H4 (cell line): ENCODE measurements around the gene CNTNAP2. TPM values are rescaled to one million over a fixed set of nuclear protein-coding genes. Genes with fewer than 3 reads are reported as not detected.

Source experiments
- DNase-seq: peaks from one replicate; pipeline ENCODE4 v3.0.0-alpha.2; 2015; ENCODE audit warnings: low spot score
- total RNA-seq: library from RNA; depleted of rRNA; stranded (reverse); fragments of >200 nt; shearing (Covaris generic); gene quantifications from 2 replicates; pipeline ENCODE4 v1.2.3, GENCODE V29; 2014

Gene CNTNAP2
- total RNA-seq, 1 experiment from 2014 or later, result 1.7 TPM

DNA sequence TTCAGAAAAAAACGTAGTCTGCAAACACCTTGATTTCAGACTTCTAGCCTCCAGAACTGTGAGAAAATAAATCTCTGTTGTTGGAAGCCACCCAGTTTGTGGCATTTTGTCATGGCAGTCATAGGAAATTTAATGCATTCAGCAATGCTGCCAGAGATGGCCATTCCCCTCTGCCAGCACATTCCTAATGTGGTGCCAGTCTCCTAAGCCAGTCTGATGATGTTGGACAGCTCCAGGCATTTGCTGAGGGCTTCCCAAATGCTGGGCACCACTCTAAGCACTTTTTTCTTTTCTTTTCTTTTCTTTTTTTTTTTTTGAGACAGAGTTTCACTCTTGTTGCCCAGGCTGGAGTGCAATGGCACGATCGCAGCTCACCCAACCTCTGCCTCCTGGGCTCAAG is 1807.2 kb downstream of the CNTNAP2 start:
- no peak for DNase-seq

DNA sequence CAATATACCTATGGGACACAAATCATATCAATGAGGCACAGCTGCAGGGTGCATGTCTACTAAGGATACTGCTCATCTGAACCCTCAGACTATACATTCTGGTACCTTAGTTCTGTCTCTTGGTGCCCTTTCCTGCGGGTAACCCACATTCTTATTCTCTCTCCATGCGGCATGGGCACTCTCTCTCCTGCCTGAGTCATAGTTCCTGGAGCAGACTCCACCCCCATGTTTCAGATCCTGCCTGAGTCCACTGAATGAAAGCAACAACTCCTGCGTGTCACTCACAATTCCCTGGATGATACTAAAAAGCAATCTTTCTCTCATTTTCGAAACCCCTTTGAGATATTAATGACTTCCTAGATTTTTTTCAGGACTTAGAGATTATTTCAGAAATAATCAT is 1820.8 kb downstream of the CNTNAP2 start:
- DNase-seq, result peak; percentile 73

DNA sequence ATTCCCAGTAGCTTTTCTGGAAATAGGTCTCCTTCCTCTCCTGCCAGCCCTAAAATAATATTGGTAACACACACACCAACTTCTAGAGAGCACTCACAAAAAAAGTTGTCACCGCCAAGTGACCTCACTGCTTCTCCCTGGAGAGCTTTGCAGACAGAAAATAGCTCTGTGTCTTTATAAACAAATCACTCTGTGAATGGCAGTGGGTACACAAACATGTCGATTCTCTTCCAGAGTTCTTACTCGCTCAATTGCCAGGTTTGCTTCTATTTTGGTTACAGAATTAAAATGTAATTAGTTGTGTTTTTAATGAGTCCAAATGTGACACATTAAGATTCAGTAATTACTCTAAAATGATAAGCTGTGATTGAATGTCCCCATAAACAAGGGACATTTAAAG is 1824.8 kb downstream of the CNTNAP2 start:
- DNase-seq, result peak; percentile 27

DNA sequence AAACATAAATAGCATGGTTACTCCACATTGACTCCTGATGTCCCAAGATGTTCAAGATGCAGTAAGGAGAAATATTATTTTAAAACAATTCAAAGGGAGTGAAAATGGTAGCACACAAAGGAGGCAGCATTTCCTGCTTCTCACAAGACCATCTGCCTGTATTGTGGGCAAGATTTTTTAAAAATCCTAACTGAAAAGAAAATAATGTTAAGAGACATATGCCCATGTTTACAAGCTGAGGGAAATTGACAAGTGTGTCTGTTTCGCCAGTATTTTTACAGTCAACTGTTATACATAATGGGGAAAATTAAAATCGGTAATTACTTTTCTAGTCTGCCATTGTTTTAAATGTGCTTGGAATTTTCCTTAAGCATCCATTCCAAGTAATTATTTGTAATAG is 1827.7 kb downstream of the CNTNAP2 start:
- no peak for DNase-seq

DNA sequence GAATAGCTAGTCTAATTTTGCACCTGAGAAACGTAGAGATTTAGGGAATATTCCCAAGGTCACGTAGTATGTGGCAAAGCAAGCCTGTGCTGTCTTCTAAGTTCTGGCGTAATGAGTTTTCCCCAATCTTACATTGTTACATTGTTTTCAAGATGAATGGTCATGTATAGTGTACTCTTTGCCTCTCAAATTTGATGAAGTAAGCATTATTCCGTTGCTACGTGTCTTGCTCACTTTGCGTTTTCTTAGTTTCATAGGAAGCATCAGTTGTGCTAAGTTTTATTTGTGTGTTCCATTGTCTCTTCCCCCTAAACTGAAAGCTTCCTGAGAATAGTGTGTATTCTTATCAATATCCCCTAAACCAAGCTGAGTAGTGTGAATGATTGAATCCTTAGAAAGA is 1836.3 kb downstream of the CNTNAP2 start:
- no peak for DNase-seq

DNA sequence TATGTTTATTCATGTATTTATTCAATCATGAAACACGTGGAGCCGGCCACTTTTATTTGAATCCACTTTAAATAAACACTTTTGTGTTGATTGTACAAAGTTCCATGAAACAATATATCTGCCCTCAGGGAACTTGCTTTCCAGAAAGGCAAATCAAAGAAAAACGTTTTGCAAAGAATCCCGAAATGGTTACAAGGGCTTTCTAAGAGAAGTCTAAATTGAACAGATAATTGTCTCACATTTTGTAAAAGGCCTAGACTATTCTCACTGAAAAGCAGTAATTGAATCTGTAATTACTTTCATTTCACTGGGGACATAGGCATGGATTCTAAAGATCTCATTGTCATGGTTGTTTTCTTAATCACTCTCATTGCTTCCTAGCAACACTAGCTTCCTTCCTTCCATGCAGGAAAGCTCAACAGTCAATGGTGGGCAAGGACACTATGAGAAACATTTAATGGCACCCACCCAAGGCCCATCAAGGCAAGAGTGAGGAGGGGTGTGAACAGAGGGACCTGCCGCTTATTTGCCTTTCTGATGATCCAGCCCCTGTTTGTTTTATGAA is 1851.5 kb downstream of the CNTNAP2 start:
- no peak for DNase-seq

DNA sequence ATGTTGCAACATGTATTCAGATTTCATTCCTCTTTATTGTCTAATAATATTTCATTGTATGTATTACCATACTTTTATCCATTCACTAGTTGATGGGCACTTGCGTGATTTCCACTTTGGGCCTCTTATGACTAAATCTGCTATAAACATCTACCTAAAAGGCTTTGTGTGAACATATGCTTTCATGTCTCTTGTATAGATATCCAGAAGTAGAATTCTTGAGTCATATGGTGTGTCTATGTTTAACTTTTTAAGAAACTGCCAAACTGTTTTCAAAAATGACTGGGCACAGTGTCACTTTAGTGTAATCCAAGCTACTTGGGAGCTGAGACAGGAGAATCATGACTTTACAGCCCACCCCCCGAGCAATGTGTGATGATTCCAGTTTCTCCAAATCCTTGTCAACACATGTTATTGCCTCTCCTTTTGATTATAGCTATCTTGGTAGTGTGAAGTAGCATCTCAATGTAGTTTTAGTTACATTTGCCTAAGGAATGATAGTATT is 1855.1 kb downstream of the CNTNAP2 start:
- no peak for DNase-seq

DNA sequence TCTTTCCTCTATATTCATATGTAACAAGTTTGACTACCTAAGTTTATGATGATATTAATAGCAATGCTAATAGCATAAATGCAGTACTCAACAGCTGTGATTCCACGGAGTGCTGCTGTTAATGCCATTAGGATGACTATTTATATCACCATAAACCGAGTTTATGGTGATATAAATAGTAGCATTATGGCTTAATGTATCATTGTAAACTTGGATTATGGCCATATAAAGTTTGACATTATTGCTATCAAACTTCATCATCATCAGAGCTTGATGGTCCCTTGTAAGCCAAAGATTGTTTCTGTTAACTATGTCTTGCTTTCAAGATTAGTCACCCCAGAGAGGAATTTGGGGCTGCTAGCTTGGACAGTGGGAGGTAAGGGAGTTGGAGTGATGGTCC is 1861.6 kb downstream of the CNTNAP2 start:
- no peak for DNase-seq

DNA sequence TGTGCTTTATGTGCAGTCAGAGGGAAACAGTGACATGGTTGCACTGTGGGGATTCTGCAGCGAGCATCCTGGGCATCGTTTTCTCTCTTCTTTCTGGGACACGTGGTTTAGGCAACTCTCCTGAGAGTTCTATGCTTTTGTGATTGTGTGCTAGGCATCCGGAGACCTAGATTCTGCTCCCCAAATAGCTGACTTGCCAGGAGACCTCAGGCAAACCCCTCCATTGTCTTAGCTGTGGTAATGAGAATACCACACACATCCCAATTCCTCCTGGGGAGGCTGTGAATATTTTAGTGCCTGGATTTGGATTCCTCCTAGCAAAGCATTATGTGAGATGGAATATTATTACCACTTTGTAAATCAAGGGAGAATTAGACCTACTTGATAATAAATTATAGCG is 1862.0 kb downstream of the CNTNAP2 start:
- no peak for DNase-seq

DNA sequence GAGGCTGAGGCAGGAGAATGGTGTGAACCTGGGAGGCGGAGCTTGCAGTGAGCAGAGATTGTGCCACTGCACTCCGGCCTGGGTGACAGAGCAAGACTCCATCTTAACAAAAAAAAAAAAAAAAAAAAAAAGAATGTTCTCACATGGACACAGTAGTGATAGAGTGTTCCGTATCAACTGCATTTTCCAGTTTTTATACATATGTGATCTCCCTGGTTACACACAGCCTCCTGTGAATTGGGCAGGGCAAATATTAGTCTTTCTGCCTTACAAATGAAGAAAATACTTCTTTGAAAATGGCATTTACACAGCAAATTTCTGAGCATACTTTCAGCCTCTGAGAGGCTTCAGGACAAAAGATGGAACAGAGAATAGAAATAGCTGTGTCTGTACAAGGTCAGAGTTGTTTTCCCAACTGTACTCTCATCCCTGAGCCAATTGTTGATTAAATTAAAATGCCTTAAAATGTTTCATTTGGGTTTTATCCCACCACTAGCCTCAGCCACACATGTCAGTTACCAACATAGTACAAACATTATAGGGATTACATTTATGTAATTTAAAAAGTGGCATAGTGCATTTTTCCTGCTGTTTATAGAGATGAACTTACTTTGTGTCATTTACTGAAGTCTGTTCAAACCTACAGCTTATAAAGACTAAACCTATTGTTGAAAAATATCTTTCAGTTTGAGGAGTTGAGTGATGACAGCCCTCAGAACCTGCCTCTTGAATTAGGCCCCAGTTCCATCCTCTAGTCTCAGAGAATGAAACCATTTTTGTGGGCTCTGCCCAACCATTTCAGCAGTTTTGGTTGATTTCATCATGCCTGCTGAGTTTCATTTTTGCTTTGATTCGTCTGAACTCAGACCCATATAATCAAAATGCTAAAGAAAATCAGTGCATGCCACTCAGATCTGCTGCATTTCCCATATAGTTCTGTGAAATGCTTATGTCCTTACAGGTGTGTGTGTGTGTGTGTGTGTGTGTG is 1864.5 kb downstream of the CNTNAP2 start:
- DNase-seq, result peak; percentile 20

DNA sequence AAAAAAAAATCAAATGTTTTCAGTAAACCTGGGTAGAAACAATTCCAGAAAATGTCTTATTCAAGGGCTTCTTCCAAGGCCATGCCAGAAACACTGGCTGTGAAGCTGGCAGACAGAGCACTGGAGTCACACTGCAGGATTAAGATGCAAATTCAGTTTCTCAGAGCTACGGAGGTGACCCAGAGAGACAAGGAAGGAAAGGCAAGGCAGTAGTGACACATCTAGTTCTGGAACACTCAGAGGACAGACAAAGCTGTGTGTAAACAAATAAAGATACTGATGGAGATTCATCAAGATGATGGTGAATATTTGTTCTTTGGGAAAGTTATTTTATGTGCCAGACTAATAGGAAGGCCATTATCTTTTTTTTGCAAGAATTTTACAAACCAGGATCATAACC is 1865.7 kb downstream of the CNTNAP2 start:
- DNase-seq, result no peak

DNA sequence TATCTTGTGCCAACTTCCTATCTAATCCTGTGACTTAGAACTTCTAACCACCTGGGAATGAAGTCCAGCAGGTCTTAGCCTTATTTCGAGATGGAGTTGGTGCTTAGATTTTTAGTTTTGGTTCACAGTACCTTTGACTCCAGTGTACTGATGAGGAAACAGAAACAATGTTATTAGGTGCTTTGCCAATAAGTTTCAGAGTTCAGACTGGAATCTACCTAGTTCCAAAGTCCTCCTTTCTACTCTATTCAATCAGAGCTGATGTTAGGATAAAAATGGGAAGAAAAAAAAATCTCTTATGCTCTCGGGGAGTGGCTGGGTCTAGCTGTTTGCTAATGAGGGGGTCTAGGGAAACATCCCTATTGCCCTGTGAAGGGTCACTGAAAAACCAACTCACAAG is 1867.7 kb downstream of the CNTNAP2 start:
- no peak for DNase-seq

DNA sequence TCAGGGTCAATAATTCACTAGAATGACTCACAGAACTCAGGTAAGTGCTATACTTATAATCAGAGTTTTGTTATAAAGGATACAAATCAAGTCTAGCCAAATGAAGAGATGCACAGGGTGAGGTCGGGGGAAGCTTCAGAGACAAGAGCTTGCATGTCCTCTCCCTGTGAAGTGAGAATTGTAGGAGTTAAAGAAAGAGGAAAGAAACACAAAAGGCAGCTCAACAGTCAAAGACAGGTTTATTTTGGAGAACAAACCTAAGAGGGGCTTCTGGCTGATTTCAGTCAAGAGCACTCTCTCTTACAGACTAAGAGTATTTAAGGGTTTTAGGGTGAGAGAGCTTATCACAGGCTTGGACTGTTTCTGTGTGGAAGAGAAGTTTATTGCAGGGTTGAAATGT is 1873.5 kb downstream of the CNTNAP2 start:
- no peak for DNase-seq

DNA sequence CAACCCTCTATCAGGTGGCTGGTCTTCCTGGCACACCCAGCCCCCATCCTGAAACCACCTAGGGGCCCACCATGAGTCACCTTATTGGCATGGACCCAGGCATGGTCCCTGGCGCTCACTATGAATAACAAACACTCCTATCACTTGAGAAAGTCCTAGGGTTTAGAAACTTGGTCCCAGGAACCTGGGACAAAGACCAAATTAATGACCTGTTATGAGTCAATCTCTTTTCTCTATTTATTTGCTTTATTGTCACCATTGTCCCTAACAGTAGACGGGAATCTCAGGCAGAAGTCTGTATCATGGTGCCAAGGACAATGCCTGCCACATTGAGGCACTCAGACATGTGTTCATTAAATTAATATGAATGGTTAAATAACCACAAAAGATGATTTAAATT is 1874.3 kb downstream of the CNTNAP2 start:
- DNase-seq, result no peak

DNA sequence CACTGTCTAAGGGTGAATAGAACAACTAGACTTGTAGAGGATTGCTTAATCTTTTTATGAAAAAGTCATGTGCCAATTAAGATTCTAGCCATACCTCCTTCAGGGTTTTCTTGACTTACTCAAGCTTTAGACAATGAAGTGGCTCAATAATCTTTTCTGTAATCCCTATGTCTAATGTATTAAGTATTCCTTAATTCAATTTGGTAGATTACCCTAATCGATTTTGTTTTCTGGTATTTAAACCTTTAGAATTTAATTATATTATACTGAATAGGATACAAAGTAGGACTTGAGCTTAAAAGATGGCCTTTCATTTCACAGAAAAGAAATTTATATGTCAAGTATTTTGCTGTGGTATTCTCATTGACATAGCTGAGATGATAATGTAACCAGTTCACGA is 1876.1 kb downstream of the CNTNAP2 start:
- no peak for DNase-seq

DNA sequence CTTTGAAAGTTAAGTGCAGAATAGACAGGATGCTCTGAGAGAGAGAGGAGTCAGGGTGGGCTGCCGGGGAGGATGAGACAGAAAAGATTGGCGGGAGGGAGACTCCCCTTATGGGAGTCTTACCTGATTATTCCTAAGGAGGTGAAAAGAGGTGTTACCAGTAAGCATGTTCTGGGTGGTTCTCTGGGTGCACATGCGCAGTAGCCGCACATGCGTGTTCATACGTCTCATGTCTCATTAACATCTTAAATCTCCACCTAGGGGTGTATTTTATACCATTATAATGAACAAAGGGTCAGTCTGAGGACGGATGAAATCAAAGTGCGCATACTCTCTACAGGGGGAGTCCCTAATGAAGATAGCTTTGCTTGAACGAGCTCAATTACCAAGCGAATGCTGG is 1881.0 kb downstream of the CNTNAP2 start:
- no peak for DNase-seq

DNA sequence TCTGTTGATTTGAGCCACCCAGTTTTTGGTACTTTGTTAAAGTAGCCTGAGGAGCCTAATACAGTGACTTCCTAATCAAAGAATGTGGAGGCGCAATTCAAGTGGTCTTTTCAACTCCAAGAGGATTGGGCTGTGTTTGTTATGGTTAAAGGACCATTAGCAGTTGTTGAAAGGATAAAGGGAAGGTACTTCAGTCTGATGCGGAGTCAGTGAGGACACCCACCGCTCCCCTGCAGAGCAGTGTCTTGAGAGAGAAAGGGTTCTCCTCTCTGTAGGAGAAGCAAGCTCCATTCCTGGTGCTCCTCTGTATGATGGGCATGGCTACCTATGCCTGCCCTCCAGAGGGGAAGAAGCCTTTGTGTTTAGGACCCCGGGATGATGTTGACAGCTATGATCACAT is 1883.4 kb downstream of the CNTNAP2 start:
- no peak for DNase-seq

DNA sequence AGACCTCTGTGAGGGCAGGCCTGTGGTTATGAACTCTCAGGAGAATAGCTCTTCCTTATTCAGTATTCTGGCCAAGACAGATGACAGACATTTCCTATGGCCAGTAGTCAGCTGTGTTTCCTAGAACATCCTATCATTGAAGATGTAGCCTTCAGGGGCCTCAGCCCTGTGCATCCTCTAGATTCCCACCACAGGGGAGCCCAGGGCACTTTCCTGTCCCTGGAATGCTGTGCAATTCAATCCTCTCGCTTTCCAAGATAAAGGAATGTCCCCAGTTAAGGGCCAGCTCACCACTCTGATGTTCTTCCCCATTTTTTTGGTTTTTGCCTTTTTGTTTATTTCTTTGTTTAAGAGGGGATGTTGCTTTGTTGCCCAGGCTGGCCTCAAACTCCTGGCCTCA is 1895.2 kb downstream of the CNTNAP2 start:
- DNase-seq, result no peak

DNA sequence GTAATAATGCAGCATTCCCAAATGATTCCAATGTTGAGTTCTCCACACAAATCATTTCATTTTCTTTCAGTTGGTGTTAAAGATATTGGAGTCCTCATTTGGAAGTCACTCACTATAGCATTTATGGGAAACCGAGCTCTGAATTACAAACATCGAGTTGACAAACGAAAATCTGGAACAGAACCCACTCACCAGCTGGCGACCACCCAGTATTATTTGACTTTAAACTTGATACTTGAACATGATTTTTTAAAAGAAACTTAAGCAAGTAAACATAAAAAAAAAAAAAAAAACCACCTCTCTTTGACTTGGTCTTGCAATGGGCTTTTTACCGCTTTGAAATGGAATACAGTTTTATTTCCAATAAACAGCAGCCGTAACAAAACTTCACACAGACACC is 1897.4 kb downstream of the CNTNAP2 start:
- no peak for DNase-seq

DNA sequence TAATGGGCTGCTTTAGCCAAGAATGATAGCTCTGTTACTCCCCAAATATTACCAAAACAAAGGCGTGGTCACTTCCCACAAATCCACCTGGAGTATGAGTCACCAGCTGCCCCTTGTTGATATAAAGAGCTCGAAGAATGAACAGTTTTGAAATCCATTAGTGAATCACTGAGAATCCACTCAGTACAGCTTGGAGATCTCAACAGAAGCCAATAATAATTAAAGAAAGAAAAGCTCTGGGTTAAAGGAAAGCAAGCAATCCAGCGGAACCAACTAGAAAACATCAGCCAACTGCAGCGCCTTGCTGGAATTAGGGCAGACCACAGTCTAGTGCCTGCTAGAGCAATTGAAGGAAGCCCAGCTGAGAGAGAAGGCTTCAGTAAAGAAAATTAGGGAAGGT is 1897.9 kb downstream of the CNTNAP2 start:
- peak; percentile 59 for DNase-seq

DNA sequence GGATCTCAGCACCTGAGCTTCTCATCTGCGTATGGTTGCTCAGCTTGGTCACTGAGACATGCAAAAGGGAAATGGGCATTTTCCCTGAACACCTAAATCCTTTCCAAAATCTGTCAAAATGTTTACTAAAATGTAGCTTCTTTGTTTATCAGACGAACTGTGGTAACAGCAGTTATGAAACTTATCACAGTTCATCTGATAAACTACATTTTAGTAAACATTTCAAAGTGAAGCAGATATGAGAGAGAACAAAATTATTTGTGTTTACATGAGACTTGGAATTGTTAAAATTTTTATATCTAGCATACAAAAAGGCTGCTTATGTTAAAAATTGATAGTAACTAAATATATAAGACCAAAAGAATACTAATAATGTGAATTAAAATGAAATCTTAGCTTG is 1900.5 kb downstream of the CNTNAP2 start:
- no peak for DNase-seq

DNA sequence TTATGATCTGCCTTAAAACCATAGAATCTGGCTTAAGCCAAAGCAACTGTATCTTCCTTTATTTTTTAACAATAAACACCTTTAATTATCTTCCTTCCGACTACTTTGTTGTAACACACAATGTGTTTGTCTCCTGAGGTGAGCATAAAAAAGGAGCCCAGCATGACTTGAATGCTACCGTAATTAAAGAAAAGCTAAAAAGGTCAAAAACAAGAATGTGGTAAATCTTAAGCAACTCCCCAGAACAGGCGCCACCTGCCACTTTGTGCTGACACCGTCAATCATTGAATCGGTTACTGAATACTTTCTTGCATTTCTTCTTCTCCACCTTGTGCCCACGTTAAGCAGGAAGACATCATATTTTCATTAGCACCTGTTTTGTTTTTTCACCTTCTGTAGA is 1904.1 kb downstream of the CNTNAP2 start:
- DNase-seq, result no peak

DNA sequence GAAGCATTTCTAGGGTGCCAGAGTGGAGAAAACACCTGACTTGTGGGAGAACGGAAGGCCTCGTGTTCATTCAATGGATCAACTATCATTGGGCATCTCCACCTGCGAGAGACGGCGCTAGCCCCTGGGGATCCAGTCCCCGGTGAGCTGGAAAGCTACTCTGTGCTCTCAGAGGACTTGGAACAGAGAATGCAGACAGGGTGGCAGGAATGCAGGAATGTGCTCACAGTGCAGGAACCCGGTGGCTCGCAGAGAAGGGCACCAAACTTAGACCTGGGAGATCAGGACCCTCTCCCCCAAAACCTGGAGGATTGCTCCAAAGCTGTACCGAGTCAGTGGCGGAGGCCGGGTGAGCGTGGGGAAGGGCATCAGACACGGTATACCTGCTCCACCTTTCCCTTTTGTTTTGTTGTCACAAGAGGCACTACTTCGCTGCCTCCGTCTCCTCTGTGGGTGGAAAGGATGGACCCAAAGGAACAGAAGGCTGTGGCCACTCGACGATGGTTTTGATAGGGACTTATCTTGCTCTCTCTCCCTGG is 1905.0 kb downstream of the CNTNAP2 start:
- DNase-seq, result no peak
